NCI-H2196 (cell line): ENCODE results near the gene DCP1A.
"Not testable (repeated sequence)": the region's sequence is repeated elsewhere in the genome, so short reads cannot be mapped to it uniquely, and the experiment has no call there.

ENCODE experiments used
- DNase-seq: peaks from one replicate; lab custom pipeline; 2025; ENCODE audit not compliant: unreplicated experiment; lab: John Stamatoyannopoulos, UW

DCP1A gene

GRCh38 chr3:53329897-53330296, 17.4 kb downstream of the DCP1A start:
- DNase-seq = no peak

- no peak for DNase-seq
Observed at GRCh38 chr3:53328746-53329145, 18.6 kb downstream of the DCP1A start.

DNA sequence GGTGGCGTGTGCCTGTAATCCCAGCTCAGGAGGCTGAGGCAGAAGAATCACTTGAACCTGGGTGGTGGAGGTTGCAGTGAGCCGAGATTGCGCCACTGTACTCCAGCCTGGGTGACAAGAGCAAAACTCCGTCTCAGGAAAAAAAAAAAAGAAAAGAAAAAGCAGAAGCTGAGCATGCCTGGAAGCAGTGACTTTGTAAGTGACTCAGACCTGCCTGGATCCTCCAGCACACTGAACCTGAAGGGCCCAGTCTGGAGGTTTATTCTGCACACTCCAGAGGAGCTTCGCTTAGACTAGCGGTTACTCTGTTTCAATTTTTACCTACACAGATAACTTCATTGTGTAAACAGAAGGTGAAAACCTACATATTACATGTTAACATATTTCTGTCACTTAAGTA, 19.4 kb downstream of the DCP1A start:
- not testable (repeated sequence) for DNase-seq

GRCh38 chr3:53324105-53324504, 23.2 kb downstream of the DCP1A start:
- no peak for DNase-seq

DNA sequence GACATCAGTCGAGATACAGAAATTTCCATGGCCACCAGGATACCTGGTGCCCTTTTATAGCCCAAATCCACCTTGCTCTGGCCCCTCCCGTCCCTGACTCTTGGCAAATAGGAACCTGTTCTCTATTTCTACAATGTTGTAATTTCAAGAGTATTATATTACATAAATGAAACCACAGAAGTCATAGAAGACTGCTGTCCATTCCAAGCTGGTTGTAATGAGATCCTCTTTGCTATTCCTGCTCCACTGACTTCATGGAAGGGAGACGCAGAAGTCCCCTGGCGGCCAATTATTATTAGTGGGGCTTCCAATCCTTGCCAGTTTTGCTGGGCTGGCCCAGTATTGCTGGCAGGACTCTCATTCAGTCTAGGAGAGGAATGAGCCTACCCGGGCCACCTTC, 26.6 kb downstream of the DCP1A start:
- peak; percentile 15 for DNase-seq

DNA sequence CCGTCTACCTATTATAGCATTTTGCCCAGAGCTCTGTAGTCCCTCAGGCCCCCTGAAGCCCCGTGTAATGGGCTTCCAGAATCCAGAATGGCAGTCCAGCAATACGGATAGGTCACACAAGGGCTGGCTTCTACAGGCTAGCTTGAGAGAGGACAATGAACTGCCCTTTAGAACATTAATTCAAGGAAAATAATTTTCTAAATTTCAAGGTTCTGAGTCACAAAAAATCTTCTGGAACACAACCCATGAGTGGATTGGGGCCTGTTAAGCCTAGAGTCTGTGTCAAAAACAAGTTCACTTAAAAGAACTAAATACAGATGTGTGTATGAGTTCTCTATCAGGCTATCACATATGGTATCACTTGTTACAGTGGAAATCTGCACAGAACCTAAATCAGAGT, 28.8 kb downstream of the DCP1A start:
- no peak for DNase-seq

DNA sequence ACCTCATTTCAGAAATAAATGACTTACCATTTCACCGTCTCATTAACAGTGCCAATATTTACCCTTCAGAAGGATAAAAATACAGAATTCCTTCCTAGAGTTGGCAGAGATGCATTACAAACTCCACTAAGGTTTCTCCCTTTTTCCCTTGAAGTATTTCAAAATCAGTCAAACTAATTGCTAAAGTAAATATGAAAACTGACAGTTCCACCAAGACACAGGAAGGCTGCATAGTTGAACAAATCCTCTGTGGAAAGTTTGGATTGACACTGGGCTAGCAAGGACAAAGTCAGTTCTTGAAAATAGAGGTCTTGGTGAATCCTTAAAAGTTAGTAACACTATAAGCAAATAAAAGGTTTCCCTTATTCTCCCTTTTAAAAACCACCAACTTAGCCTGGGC, 34.5 kb downstream of the DCP1A start:
- DNase-seq = no peak

- no peak for DNase-seq
Observed at GRCh38 chr3:53311882-53312281, 35.5 kb downstream of the DCP1A start.

GRCh38 chr3:53303957-53304356, 43.4 kb downstream of the DCP1A start:
- DNase-seq = no peak

DNA sequence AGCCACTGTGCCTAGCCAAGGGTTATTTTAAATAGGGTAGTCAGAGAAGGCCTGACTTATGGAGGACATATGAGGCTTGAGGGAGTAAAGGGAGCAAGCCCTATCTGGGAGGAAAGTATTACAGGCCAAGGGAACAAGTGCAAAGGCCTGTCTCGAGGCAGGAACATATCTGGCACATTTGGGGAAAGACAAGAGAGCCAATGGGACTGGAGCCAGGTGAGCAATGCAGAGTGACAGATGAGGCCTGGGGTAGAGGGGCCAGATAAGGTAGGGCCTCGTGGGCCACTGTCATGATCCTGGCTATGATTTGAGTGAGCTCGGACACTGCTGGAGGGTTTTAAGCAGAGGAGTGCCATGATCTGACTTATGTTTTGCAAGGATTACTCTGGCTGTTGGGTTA, 43.8 kb downstream of the DCP1A start:
- DNase-seq = no peak

DNA sequence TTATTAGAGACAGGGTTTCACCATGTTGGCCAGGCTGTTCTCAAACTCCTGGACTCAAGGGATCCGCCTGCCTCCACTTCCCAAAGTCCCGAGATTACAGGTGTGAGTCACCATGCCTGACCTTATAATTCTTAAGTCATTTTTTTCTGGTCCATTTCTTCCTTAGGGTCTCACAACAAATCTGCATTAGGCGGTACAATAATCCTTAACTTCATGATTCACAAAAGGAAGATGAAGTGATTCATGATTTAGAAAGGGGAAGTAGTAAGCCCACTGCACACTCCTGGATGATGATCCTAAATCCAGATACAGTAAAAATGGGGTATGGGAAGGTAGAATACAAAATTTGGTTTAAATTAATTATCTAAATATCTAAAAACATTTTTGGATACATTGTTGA, 46.5 kb downstream of the DCP1A start:
- DNase-seq = no peak

GRCh38 chr3:53299611-53300023, 47.7 kb downstream of the DCP1A start:
- DNase-seq = peak; percentile 18

GRCh38 chr3:53295410-53295809, 51.9 kb downstream of the DCP1A start:
- no peak for DNase-seq

GRCh38 chr3:53293867-53294266, 53.5 kb downstream of the DCP1A start:
- DNase-seq = no peak

GRCh38 chr3:53288214-53288613, 59.1 kb downstream of the DCP1A start:
- no peak for DNase-seq

DNA sequence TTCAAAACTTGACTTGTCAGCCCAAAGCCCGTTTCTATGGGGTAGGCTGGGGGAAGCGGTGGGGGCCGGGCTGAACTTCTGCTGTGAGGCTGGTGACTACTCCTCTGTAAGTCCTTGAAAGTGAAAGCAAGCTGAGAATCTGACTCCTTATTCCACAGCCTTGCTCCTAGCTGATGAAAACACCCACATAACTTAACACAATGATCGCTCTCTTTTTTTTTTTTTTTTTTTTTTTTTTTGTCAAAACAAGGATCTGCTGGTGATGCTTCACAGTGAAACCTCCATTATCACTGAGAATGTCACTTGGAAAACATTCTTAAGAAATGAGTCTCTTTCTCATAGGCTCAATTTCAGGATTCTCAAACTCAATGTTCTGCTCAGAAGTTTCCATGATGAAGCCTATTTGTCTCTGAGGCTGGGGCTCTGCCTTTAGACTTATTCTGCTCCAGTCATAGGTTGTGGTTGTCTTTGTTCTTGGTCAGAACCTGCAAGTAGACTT, 60.2 kb downstream of the DCP1A start:
- no peak for DNase-seq

GRCh38 chr3:53286727-53287126, 60.6 kb downstream of the DCP1A start:
- no peak for DNase-seq

- DNase-seq = no peak
Observed at GRCh38 chr3:53282581-53282980, 64.8 kb downstream of the DCP1A start.

GRCh38 chr3:53278667-53279066, 68.7 kb downstream of the DCP1A start:
- DNase-seq = no peak

GRCh38 chr3:53274938-53275605, 72.3 kb downstream of the DCP1A start:
- no peak for DNase-seq

- DNase-seq = no peak
Observed at GRCh38 chr3:53273146-53273670, 74.1 kb downstream of the DCP1A start.

- peak; percentile 84 for DNase-seq
Observed at GRCh38 chr3:53269888-53270880, 77.2 kb downstream of the DCP1A start.
